HG03571 (cell line): ENCODE measurements around the gene CHAC1.
"Not testable (repeated sequence)": the region's sequence is repeated elsewhere in the genome, so short reads cannot be mapped to it uniquely, and the experiment has no call there.

Experiments
- ATAC-seq: cut with Tn5 transposase; IDR thresholded peaks from one replicate; pipeline ENCODE4 v1.9.1; 2021; ENCODE audit not compliant: unreplicated experiment

Gene CHAC1

DNA sequence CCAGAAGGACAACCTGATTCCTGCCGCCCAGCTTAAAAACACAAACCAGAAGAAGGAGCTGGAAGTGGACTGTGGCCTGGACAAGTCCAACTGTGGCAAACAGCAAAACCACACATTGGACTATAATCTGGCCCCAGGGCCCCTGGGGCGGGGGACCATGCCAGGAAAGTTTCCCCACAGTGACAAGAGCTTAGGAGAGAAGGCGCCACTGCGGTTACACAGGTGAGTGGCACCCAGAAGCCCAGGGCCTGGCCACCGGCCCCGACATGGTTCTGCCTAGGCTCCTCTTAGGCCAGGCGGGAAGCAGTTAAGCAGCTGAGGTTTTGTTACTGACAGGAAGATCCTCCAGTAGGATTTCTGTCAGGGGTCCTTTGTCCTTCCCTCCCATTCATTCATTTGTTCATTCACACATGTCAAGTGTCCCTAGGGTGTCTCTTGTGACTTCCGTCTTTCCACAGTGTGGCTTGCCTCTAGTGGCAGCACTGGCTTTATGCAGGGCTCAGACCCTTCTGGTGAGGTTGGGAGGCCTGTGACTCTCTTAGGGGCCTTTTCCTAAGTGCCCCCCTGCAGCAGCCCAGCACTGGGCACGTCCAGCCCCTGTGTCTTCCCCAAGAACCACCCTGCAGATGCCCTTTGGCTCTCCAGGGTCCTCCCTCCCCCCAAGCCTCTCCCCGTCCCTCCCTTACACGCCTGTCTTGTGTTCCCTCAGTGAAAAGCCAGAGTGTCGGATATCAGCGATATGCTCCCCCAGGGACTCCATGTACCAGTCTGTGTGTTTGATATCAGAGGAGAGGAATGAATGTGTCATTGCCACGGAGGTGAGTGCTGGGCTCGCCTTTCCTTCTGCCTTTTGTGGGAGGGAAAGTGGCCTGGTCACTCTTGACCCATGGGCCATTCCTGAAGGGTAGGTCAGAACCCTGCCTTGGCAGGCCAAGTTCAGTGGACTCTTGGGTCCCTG, 16.3 kb upstream of the CHAC1 start:
- ATAC-seq, result no peak

DNA sequence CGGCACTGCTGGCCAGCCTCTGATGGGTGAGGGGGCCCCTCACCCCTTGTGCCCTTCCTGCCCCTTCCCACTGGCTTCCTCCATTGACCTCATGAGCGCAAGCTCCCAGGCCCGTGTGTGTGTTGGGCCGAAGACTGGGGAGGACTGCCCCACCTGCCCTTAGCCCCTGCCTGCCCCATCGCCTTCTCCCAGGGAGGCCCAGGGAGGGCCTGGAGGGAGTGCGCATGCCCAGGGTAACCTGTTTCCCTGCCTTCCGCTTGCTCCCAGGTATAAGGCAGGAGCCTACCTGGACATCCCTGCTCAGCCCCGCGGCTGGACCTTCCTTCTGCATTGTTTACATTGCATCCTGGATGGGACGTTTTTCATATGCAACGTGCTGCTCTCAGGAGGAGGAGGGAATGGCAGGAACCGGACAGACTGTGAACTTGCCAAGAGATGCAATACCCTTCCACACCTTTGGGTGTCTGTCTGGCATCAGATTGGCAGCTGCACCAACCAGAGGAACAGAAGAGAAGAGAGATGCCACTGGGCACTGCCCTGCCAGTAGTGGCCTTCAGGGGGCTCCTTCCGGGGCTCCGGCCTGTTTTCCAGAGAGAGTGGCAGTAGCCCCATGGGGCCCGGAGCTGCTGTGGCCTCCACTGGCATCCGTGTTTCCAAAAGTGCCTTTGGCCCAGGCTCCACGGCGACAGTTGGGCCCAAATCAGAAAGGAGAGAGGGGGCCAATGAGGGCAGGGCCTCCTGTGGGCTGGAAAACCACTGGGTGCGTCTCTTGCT, 15.3 kb upstream of the CHAC1 start:
- no peak for ATAC-seq

DNA sequence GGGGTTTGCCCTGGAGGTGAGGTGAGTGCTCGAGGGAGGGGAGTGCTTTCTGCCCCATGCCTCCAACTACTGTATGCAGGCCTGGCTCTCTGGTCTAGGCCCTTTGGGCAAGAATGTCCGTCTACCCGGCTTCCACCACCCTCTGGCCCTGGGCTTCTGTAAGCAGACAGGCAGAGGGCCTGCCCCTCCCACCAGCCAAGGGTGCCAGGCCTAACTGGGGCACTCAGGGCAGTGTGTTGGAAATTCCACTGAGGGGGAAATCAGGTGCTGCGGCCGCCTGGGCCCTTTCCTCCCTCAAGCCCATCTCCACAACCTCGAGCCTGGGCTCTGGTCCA, 14.8 kb upstream of the CHAC1 start:
- no peak for ATAC-seq

DNA sequence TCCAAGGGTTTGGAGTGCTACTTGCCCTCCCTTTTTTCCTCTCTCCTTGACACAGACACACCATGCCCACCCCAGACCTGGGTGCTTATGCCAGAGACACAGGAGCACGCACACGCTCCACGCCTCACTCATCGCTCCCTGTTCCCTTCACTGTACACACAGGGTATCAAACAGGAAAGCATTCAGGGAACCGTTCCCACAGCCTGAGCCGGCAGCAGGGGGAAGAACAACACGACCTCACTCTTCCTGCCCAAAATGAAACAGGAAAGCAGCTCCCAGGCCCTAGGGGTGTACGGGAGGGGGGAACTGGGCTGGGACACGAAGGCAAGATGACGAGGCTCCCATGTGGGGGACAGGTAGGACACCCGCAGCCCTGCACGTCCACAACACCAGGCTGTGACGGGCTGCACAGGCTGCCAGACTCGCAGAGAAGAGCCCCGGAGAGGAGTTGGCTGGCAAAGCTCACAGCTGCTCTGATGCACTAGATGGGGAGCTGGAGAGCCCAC, 12.9 kb upstream of the CHAC1 start:
- no peak for ATAC-seq

DNA sequence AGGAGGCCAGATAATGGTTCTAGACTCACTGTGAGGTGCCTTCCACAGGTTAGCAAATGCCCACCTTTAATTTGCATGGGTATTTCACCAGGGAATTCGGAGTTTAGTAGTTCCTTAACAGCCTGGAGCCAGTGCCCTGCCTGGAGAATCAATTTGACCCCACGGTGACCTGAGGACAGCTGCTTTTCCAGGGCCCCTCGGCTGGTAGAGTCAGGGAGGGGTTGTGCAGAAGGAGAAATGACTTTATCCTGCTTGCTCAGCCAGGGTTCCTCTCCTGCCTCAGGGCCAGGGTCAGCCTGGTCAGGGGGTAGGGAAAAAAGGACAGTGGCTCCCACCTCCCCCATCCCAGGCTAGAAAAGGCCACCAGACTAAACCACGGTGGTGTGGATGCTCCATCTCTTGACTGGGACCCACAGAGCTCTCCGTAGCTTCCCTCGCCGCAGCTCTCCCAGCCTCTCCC, 12.2 kb upstream of the CHAC1 start:
- no peak for ATAC-seq

DNA sequence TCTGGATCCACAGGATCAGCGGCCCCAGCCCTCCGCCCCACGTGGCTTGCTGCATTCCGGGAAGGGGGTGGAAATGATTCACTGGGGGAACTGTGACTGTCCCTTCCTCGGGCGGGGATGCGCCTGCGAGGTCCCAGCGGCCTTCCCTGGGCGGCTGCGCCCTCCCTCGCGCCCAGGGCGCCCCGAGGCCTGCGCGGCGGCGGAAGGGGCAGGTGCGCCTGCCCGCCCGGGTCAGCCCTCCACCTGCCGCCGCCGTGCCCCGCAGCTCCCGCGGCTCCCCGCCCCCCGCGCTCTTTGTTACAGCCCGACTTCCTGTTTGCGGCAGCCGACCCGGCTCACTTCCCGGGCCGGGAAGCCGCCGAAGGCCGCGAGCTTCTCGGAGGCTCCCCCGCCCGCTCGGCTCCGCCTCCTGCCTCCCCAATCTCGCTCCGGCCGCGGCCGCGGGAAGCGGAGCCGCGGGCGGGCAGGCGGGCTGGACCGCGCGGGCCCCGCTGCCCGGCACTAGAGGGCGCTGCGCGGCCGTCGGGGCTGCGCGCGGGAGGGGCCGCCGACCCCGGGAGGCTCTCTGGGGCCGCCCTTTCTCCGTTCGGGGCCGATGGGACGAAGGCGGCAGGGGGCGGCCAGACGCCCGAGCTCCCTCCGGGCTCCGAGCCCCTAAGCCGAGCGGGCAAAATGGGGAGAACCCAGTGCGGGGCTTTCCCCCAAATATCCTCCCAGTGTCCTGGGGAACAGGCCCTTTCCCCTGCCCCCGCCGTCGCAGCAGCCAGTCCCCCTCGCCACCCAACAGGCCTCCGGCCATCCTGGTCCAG, 11.5 kb upstream of the CHAC1 start:
- ATAC-seq, result peak; percentile 56

DNA sequence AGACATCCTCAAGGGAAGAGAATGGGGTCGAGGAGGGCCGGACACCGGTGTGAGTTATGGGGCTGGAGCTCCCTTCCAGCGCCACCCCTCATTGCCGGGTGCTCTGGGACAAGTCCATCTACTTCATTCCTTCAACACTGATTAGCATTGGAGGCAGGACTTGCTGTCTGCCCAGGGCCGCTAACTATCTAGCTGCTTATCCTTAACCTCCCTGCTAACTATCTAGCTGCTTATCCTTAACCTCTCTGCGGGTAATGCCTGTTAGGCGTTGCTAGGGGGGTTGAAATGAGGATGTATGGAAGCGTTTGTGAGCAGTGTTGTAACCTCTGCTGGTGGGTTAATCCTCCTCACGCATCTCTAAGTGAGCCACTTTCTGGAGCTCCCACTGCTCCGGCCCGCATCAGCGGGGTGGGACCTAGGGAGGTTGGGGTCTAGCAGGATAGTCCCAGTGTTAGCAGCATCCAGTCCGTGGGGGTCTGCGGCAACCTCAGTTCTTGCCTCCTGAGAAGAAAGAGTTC, 10.9 kb upstream of the CHAC1 start:
- ATAC-seq, result no peak

DNA sequence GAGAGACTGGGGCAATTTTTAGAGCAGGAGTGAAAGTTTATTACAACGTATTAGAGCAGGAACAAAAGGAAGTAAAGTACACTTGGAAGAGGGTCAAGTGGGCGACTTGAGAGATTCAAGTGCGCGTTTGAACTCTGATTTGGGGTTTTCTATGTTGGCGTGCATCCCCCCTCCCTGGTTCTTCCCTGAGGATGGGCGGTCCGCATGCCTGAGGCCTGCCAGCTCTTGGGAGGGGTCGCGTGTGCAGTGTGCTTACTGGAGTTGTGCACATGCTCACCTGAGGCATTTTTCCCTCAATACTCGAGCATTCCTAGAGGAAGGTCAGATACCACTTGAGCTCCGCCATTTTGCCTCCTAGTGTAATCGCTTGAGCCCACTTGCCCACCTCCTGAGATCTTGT, 10.4 kb upstream of the CHAC1 start:
- ATAC-seq, result no peak

DNA sequence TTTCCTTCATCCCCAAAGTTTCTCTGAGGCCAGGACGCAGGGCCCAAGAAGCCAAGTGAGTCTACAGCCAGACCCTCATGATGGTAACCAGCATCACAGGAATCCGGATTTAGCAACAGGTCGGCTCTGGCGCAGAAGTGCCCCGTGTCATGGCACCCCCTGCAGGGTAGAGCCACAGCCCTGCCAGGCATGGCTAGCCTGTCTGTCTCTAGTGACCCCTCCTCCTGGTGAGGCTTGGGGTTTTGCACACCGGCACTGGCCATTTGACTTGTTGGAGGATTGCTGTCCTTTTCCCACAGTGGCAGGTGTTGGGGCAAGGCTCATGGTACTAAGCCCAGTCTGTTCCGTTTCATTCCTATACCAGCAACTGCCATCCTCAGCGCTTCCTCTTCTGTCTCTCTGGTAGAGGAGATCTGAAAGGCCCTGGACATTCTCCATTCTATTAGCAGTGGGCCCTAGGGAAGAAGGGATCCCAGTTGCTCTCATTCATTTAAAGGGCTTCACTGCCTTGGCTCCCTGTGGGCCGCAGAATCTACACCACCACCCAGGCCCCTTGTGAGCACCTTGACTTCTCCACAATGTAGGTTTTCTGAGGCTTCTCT, 9.4 kb upstream of the CHAC1 start:
- ATAC-seq, result no peak

DNA sequence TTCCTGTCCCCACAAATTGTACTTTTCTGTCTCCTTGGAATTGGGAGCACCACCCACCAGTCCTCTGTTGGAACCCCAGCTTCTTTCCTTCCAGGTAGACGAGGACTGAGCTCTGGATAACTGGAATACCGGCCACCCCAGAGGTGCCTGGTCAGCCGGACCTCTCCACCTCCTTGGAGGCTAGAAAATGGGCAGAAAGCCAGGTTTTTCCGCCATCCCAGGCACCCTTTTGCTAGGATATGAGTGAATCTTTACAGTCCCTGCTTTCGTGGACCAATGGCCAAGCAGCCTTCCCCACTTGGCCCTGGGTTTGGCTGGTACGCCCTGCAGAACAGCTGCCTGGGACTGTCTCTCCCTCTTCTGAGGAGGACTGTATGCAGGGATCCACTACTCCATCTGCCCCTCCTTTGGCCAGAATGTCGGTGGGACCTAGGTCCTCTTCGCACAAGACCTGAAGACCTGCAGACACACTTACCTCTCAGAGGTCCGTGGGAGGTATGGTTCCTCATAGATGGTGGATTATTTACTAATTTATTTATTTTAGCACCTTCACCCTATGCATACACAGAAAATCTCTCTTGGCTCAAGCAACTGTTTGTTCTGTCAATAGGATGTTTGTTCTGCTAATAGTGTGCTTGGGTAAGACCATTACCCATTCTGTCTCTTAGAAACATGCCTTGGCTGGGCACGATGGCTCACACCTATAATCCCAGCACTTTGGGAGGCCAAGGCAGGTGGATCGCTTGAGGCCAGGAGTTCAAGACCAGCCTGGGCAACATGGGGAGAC, 8.6 kb upstream of the CHAC1 start:
- no peak for ATAC-seq

DNA sequence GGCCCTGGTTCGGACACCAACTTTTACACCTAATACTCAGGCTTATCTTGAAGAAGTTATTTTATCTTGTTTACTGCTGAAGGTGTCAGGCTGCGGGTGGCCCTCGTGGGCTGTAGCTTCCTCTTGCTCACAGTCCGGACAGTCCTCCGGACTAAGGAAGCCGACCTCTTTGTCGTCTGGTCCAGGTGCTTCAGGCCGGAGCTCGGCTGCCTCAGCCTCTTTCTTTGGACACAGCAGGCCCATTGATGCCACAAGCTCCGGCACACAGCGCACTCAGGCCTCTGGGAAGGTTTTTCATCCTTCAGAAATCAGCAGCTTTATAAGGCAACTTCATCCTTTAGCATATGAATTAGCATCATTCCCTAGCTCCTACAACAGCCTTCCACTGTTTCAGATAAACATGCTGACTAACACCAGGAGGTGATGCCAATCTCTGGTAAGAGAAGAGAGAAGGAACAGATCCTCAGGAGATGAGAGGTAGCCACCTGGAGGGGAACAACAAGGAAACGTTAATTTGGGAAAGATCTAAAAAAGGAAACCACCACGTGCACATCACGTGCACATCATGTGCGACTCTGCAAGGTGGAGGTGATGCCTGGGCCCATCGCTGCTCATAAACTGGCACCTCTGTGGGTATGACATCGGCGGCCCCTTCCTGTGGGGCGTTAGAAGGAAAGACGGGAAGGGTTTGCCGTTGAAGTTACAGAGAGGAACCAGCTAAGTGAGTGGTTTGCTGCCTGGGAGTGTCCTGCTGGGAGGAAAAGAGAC, 4.4 kb upstream of the CHAC1 start:
- no peak for ATAC-seq

DNA sequence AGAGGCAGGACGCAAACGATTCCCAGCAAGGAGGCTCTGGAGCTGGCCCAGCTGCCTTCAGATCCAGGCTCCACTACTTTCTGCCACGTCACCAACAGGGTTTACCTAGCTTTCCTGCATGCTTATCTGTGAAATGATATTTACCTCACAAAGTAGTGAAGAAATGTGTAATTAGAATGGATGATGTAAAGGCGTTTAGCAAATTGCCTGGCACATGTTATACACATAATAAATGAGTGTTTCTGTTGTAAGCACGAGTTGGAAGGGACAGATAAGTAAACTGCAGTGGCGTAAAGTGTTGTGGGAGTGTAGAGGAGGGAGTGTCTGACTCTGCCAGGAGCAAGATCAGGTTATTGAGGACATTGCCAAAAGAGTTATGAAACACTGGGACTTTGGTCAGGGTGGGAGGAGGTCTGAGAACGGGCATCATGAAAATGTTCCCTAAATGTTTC, 3.5 kb upstream of the CHAC1 start:
- no peak for ATAC-seq

DNA sequence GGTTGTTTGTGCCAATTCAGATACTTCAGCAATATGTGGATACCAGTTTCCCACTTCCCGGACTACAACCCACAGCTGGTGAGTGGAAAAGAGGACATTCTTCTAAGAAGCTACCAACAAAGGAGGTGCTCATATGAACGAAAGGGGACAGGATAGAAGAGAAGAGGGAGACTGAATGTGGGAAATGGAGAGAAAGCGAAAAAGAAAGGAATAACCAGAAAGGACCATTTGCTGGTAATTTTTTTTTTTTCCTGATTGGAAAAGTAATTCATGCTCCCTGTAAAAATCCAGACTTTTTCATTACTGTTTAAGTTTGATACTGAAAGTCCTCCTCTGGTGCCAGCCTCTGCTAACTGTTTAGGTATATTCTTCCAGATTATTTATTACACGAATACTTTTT, 1.5 kb upstream of the CHAC1 start:
- ATAC-seq, result no peak

DNA sequence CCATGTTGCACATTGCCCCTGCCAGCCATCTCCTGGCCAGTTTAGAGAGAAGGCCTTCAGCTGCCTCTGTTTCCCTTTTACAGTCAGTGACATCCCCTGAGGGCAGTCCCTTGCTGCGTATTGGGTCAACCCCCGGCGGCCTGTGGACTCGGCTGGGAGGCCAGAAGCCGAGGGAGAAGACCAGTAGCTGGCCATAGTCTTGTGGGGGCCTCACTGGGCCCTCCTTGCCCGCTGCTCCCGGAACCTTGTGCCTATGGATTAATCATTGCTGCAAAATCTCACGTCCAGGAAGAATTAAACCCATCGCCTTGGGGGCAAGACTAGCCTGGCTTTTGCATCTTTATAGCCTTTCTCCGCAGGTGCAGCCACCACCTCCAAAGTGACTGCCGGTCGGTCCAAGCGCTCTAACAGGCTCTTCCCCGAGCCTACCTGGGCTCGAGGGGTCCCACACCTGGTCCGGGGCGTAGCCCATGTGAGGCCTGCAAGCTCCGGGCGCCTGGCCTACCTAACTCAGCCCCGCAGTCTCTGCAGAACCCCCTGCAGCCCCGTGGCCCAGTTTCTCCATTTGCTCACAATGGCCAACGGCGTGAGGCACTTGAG, 870 bp upstream of the CHAC1 start:
- ATAC-seq, result no peak

DNA sequence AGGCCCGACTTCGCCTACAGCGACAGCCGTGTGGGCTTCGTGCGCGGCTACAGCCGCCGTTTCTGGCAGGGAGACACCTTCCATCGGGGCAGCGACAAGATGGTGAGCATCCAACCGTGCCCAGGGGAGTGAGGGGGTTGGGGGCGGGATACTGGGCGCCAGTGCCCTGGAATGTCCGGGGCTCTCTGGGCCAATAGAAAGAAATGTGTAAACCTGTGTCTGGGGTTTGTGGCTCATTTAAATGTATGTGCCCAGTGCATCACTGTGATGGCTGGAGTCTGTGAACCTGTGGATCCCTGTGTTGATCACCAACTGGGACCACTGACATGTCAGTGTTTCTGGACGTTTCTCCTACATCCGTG, 423 bp downstream of the CHAC1 start:
- ATAC-seq, result peak; percentile 2

DNA sequence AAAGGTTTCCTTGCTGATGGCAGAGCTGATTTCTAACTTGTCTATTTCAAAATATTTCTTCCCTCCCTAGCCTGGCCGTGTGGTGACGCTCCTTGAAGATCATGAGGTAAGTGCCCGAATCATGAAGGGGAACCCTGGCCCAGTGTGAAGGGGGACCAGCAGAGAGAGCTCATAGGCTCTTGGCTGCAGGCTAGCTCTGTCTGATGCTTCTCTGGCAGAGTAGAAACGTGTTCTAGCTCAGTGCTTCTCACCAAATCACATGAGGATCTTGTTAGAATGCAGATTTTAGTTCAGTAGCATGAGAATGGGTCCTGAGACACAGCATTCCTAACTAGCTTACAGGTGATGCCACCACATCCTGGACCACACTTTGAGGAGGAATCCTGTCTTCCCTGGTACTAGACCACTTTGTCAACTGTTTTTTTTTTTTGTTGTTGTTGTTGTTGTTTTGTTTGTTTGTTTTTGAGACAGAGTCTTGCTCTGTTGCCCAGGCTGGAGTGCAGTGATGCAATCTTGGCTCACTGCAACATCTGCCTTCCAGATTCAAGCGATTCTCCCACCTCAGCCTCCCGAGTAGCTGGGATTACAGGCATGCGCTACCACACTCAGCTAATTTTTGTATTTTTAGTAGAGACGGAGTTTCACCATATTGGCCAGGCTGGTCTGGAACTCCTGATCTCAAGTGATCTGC, 1.0 kb downstream of the CHAC1 start:
- ATAC-seq, result not testable (repeated sequence)

DNA sequence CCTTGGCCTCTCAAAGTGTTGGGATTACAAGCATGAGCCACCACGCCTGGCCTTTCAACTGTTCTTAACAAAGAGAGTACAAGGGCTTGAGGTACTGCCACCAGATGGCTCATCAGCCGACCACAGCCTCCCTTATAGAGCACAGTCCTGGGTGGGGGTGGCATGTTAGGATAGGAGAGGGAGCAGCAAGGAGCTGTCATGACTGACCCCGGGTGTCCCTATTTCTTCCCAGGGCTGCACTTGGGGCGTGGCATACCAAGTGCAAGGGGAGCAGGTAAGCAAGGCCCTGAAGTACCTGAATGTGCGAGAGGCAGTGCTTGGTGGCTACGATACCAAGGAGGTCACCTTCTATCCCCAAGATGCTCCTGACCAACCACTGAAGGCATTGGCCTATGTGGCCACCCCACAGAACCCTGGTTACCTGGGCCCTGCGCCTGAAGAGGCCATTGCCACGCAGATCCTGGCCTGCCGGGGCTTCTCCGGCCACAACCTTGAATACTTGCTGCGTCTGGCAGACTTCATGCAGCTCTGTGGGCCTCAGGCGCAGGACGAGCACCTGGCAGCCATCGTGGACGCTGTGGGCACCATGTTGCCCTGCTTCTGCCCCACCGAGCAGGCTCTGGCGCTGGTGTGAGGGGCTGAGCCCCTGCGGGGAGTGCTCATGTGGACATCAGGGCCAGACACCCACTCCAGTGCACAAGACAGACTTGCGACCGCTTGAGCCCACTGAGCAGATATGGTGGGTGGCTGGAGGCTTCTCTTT, 2.1 kb downstream of the CHAC1 start:
- ATAC-seq, result no peak
